Mammary epithelial cell (primary cell): ENCODE data around the gene OPTN.

Source experiments
- EZH2 ChIP-seq: IDR thresholded peaks from 2 replicates; pipeline ENCODE4 v1.6.1; 2012; ENCODE audit warnings: low read length, inconsistent platforms, borderline replicate concordance
- TF ChIP-seq, protein P1 (sequence below), 2 donors: IDR thresholded peaks in 1 of 2; conservative IDR thresholded peaks in 1 of 2; 2 replicates each; pipeline ENCODE4 v1.5.1; 2011 to 2012; ENCODE audit warnings: inconsistent platforms in 2 of 2, low read length in 2 of 2, mild to moderate bottlenecking in 2 of 2, control low read depth in 1 of 2, low read depth in 1 of 2; ENCODE audit not compliant: insufficient read depth in 1 of 2; ENCODE audit errors: extremely low read depth in 1 of 2

DNA sequence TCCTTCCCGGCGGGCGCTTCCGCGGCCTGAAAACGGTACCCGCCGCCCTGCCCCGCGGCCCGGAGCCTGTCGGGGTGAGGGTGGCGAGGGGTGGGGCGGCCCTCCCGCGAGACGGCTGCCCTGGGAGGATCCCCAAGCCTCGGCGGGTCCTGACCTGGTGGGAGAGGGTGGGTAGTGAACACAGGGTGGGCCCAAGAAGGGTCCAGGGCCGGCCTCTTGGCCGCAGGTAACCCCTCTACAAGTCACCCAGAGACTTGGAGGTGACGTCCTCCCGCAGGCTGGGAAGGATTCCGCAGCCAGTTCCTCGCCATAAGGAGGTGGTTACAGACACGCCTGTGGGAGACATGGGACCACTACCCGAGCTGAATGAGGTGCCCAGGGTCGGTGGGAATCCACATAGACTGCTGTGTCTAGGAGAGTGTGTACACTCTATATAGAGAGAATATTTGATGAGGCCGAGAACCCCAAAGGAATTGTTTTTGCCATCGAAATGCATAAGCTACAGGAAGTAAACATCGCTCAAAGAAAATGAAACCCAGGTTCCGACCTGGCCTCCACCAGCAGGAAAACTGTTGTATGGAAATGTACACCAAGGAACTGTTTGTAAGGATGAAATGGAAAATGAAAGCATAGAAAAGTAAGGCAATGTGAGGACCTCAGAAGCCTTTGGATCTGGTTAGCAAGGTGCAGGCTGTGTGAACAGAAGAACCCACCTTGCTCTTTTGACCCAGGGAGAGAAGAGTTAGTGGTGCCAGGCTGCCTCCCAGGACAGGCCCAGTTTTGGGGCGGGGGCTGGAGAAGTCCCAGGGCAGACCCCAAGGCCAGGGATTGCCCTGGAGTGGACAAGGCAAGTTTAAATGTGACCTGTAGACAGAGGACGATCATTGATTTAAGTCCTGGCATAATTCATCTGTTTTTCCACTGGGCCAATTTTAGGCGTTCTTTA lies 659 bp downstream of the OPTN start:
- no peak for TF ChIP-seq EZH2
- TF ChIP-seq, protein P1, sequence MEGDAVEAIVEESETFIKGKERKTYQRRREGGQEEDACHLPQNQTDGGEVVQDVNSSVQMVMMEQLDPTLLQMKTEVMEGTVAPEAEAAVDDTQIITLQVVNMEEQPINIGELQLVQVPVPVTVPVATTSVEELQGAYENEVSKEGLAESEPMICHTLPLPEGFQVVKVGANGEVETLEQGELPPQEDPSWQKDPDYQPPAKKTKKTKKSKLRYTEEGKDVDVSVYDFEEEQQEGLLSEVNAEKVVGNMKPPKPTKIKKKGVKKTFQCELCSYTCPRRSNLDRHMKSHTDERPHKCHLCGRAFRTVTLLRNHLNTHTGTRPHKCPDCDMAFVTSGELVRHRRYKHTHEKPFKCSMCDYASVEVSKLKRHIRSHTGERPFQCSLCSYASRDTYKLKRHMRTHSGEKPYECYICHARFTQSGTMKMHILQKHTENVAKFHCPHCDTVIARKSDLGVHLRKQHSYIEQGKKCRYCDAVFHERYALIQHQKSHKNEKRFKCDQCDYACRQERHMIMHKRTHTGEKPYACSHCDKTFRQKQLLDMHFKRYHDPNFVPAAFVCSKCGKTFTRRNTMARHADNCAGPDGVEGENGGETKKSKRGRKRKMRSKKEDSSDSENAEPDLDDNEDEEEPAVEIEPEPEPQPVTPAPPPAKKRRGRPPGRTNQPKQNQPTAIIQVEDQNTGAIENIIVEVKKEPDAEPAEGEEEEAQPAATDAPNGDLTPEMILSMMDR (conservative IDR thresholded peaks at IDR 0.05 in 1 of 2, IDR thresholded peaks at IDR 0.05 in 1 of 2; ENCODE audit: extremely low read depth in 1 of 2, insufficient read depth in 1 of 2, low read depth in 1 of 2, low read length in 2 of 2): no peak
